NOMO-1 (cell line): ENCODE measurements around the gene CCDC40.
"Not testable (repeated sequence)": the region's sequence is repeated elsewhere in the genome, so short reads cannot be mapped to it uniquely, and the experiment has no call there.

Experiments used
- DNase-seq, 2 experiments: peaks; one replicate each; lab custom pipeline; 2025; ENCODE audit not compliant: unreplicated experiment in 2 of 2; lab: John Stamatoyannopoulos, UW

CCDC40 gene

DNA sequence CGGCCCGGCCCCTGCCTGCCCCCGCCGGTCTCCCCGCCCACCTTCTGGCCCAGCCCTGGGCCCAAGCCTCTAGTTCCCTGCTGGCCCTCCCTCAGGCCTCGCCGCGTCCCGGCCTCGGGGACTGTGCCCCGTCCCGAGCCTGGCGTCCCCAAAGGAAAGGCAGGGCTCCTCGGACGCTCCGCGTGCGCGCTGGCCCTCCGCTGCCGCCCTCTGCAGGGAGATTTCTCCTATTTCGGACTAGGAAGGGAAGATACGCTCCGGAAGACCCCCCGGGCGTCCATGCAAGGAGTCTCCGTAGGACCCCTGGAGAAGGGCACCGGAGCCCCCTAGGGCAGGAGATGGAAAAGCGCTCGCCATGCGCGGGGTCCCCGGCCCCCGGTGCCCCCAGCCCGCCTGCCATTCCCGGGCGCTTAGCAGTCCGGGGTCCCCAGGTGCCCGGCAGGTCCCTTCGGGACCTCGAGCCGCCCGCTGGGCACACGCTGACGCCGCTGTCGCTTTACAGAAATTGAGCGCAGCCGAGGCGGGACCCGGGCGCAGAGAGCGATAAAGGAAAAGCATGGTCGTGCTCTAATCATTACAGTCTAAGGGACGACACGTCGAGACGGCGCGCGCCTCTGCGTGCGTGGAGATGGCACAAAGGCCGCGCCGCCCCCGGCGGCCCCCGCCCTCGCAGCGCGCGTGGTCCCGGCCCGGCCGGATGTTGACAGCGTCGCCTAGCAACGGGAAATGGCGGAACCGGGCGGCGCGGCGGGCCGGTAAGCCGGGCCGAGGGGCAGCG, at the start of gene CCDC40:
Gene CCDC40, plus strand, starts transcription at position 706 of the 778 bp plus-strand sequence. Its CDS starts 21 bp downstream, at position 727.
- DNase-seq: peak; percentile 49 to 84

- DNase-seq: no peak
Observed at GRCh38 chr17:79987187-79987934, 49.1 kb upstream of the CCDC40 start.

DNA sequence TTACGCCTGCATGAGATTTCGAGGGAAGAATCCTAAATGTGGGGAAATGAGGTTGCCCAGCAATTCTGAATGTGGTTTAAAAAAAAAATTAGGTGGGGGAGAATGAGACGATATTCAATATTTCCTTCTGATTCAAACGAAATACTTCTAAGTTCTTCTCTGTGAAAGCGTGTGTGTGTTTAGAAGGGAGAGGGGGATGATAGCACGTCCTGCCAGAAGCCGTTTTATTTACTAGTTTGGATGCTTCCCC, 48.6 kb upstream of the CCDC40 start:
- DNase-seq: no peak

DNA sequence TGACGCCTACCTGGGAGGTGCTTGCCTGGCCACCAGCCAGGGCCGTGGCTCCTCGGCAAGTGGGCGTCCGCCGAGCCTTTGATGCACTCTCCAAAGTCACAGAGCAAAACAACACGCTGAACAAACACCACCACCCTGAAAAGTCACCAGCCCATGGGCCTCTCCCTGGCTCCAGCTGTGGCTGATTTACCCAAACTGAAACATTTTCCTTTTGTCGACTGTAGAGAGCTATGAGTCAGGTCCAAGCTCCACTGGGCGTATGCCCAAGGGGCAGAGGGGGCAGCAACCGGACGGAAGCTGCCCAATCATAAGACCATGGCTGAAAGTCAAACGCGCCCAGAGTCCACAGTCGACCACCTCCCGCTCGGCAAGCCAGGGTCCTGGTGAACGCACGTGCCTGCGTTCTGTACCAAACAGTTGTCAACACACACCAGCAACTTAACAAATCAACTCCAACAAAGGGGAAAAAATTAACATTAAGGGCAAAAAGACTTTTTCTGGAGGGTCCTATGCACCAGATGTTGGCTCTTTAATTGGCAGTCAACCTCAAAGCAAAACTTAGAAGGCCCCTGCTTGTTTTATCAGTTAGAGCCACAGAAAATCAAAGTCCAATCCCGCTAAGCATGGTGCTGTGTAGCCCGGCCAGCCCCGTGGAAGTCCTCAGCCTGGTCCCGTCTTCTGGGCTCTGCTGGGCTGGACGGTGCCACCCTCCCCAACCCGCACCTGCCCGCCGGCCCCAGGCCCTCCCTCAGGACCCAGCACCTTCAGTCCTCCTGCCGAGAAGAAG, 48.1 kb upstream of the CCDC40 start:
- no peak for DNase-seq

- DNase-seq: no peak
Observed at GRCh38 chr17:79989106-79989835, 47.2 kb upstream of the CCDC40 start.

- no peak for DNase-seq
Observed at GRCh38 chr17:79990051-79990592, 46.3 kb upstream of the CCDC40 start.

GRCh38 chr17:79990704-79991103, 45.7 kb upstream of the CCDC40 start:
- DNase-seq: no peak

GRCh38 chr17:79991140-79991923, 45.1 kb upstream of the CCDC40 start:
- DNase-seq: peak; percentile 28 to 55

DNA sequence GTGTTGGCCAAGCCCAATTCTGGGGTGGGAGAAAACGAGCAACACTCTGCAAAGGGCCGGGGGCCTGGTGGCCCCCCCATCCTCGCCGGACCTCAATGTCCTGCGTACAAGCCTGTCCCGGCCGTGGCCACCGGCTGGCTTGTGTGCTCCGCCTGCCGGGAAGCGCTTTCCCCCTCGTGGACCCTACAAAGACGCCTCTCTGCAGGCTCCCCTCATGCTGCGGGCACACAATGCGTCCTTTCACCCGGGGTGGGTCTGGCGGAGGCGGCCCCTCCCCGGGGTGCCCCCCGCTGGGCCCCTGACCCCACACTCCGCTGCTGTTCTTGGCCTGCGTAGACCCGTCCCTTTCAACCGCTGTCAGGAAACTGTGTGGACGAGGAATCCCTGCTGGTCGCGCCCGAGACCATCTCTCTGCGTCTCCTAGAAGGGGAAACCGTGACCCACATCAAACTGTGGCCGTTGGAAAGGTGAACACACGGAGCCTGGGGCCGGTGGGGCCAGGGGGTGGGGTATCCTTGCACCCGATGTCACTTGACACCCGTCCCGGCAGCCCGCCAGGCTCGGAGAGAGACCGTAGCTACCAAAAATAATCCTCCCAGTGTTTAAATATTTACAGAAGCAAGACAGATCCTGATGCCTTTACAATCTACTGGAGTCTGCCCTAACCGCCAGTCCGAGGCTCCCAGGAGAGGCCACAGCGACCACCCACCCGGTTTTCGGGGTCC, 44.4 kb upstream of the CCDC40 start:
- no peak for DNase-seq

- no peak for DNase-seq
Observed at GRCh38 chr17:79992649-79993389, 43.6 kb upstream of the CCDC40 start.

GRCh38 chr17:79993390-79994227, 42.8 kb upstream of the CCDC40 start:
- DNase-seq: peak; percentile 87 to 88

- DNase-seq: not testable (repeated sequence)
Observed at GRCh38 chr17:79994228-79994569, 42.2 kb upstream of the CCDC40 start.

DNA sequence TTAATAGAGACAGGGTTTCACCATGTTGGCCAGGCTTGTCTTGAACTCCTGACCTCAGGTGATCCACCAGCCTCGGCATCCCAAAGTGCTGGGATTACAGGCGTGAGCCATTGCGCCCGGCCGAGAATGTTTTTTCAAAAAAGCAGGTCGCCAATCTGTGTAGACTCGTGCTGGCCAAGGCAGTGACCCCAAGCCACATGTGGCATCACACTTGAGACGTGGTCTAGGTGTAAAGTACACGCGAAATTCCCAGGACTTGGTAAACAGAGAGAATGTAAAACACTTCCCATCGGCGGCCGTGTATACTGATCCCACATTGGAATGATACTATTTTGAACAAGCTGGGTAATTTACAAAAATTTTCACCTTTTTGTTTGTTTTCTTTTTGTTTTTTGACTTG, 41.8 kb upstream of the CCDC40 start:
- DNase-seq: no peak

DNA sequence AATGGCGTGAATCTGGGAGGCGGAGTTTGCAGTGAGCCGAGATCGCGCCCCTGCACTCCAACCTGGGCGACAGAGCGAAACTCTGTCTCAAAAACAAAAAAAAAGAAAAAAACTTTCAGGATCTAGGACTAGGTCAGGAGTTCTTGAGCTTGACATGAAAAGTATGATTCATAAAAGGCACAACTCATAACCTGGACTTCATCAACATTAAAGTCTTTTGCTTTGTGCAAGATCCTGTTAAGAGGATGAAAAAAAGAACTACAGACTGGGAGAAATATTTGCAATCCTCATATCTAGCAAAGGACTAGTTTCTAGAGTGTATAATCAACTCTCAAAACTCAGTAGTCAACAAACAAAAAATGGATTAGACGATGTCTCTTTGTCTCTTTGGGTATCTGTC, 40.7 kb upstream of the CCDC40 start:
- DNase-seq: no peak

DNA sequence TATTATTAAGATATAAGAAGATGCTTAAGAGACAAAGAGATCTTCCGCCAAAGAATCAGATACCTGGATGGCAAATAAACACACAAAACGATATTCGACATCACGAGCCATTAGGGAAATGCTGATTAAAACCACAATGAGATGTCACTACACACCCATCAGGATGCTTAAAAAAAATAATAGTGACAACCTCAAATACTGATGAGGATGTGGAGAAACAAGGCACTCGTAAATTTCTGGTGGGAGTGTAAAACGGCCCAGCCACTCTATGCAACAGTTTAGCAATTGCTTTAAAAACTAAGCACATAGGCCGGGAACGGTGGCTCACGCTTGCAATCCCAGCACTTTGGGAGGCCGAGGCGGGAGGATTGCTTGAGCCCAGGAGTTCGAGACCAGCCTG, 40.2 kb upstream of the CCDC40 start:
- DNase-seq: peak; percentile 12 to 50

GRCh38 chr17:79997011-79997660, 39.3 kb upstream of the CCDC40 start:
- peak; percentile 88 to 95 for DNase-seq

- no peak for DNase-seq
Observed at GRCh38 chr17:80000136-80000535, 36.3 kb upstream of the CCDC40 start.
